ENCODE data around the gene STPG1. TPM values are rescaled to one million over a fixed set of nuclear protein-coding genes. Genes with fewer than 3 reads are reported as not detected.

STPG1 gene
- total RNA-seq, 1 experiment from 2014 or later = 11.8 TPM

DNA sequence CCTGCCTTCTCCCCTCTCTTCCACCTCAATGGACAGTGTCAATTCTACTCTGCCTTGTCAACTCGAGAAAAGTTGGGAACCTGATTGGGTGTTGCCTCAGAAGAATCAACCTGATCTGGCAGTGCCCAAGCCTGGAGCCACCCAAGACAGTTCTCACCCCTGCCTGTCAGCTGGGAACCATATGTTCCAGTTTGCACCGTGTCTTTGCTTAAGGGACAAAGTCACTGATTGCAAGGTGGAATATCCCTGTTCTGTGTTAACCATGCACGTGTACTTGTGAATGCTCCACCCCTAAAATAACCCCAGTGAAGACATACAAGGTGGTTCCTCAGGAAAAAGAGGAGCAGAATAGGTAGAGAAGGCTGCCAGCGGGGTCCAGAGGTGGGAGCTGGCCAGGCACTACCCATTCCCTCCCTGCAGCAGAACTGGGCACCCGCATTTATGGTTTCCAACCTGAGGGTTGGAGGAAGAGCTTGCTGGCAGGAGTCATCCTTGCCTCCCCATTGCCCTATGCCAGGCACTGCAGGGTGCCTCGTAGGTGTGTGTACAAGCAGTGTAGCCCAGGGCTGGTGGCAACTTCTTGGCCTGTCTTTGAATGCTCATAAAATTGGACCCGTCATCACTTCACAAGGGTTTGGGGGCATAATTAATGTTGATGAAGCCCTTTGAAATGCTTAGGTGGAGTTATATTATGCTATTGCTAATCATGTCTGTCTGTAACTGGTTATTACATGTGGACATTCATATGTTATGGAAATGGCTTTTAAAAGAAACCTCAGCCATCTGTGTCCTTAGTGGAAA is 13.4 kb upstream of the STPG1 start:
- DNase-seq (ENCODE audit: low read depth) = no peak

DNA sequence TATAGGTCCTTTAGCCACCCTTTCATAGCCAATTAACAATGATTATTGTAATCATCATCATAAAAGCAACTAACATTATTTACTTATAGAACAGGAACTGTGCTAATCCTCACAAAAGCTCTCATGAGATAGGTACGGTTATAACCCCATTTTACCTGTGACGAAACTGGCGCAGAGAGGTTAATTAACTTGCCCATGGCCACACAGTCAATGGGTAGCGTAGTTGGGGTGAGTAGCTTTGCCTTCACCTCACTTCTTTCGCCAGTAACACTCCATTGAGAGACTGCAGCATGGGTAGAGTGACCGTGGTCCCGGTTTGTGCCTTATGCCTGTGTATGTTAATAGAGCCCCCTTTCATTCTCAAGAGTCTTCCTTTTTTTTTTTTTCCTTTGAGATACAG is 12.3 kb upstream of the STPG1 start:
- DNase-seq (ENCODE audit: low read depth) = no peak

DNA sequence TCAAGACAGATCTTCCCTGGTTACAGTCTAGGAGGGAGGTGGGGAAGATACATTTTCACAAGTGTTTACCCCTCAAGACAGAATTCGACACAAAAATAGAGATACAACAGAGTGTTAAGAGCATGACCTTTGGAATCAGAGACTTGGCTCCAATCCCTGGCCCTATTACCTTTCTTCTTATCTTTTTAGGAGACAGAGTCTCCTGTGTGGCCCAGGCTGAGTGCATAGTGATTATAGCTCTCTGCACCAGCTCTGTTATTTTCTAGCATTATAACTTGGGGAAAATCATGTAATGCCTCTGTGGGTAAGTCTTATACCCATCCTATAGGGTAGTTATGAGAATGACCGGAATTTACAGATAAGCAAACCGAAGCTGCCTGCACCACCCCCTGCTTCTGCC is 11.9 kb upstream of the STPG1 start:
- no peak for DNase-seq (ENCODE audit: low read depth)

DNA sequence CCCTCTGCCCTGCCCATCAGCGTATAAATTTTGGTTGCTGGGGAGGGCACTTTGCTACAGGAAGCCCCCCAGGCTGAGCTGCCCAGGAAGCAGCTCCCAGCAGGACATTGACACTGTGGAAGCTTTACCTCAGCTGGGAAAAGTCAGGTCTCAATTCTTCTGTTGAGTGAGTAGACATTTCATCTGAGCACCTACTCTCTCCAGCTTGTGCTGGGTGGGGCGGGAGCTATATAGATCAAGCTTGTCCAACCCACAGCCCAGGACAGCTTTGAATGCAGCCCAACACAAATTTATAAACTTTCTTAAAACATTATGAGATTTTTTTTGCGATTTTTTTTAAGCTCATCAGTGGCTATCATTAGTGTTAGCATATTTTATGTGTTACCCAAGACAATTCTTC is 11.4 kb upstream of the STPG1 start:
- DNase-seq (ENCODE audit: low read depth) = no peak

DNA sequence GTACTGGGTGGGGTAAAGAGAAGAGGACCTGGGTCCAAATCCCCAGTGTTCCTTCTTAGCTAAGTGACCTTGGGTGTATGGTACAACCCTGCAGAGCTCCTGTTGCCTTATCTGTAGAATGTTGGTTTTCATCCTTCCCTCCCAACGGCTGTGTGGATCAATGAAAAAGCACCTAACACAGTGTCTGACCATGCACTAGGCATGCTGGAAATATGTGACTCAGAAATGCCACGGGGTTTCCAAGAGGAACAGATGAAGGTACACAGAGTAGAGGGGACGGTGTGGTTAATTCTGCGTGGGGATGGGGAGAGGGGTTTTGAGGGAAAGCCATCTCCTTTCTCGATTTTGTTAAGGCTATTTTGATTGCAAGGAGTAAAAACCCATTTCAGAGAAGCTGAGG is 10.6 kb upstream of the STPG1 start:
- DNase-seq (ENCODE audit: low read depth) = no peak

DNA sequence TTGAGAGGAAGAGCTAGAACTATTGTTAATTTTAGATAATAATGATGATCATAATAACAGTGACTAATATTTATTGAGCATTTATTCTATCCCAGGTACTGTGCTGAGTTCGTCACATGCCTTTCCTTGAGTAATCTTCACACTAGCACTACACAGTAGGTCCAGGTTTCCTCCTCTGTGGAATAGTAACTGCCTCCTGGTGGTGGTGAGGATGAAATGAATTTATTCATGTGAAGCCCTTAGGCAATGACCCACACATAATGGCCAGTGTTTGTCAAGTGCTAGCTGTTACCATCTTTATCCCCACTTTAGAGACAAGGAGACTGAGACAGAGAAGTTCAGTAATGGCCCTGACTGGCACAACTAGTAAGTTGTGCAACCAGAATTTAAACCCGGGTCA is 7.9 kb upstream of the STPG1 start:
- DNase-seq (ENCODE audit: low read depth) = peak; percentile 19

DNA sequence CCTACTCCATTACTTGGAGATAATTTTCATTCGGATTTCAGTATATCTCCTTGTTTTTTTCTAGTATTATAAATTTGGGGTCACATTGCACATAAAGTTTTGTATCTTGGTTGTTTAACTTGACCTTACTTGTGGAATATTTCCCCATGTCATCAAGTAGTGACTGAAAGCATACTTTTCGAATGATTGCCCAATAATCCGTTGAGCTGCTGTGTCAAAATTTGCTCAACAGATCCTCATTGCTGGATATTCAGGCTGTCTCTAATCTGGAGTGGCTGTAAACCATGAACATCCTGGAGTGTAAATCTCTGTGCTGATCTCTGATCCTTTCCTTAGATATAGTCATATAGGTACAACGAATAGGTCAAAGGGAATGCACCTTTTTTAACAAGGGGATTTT is 7.0 kb upstream of the STPG1 start:
- DNase-seq (ENCODE audit: low read depth) = no peak

DNA sequence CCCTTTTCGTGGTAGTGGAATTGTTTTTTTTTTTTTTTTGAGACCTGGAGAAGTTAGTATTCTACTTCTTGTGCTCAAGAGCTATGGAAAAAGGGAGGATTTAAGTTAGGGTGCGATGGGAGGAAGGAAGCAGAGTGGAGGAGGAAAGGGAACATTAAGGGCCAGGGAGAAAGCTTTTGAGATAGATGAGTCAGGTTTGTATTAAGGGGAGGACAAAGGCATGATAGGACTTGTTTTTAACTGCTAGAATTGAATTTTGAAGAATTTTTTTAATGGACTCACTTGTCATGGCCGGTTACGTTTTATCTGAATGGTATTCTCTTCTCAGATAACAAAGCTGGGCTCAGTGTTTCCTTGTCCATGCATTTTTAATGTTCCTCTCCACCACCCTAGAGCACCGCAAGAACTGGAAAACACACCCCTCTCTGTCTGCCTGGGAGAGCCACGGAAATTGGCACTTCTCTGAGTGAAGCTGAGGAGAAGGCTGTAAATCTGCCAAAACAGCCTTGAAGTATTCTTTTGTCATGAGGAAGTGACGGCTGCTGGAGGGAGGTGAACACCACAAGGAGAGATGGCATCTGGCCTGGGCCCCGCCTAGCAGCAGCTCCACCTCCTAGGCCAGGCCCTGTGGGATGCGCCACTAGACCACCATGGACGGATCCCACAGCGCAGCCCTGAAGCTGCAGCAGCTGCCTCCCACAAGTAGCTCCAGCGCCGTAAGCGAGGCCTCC is 5.5 kb upstream of the STPG1 start:
- DNase-seq (ENCODE audit: low read depth) = peak; percentile 83

DNA sequence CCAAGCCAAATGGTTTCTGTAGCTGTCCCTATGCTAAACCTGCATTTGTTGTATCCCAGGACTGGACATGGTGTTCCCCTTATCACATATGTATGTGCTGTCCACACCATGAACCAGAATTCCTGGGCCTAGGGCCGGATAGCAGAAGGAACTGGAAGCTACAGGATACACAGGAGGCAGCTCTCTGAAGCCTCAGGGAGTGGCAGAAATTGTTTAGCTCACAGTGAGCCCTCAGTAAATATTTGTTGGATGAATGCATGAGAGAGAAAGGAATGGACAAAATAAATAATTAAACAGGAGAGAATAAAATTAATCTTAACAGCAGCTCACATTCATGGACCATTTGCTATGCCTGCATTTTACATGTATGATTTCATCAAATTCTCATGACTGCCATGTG is 4.1 kb upstream of the STPG1 start:
- DNase-seq (ENCODE audit: low read depth) = peak; percentile 14

DNA sequence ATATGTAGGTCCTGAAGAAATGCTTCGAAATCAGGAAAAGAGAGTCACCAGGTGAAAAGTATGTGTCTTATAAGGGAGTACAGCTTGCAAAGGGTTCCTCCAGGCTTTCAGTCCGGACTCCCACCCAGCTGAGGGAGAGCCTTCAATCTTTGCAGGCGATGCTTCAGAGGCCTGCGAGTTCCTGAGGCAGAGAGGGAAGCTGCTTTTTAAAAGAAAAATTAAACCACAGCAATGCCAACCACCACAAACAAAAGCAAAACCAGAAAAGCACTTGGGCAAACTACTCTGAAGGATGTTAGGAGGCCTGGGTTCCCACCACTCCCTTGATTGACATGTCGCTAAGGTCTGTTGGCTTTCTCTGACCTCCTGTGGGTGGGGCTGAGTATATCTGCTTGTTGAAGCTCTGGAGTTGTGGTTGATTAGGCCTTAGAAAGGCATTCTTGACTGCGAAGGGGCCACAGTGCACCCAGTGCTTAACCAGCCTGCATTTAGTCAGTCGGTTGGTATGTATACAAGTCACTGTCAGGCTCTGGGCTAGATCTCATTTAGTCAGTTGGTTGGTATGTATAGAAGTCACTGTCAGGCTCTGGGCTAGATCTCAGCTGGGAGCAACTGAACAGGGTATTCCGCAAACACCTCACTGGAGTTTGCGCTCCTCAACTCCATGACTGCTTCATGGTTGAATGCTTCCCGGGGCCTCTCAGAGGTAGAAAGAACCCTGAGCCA is 3.2 kb upstream of the STPG1 start:
- DNase-seq (ENCODE audit: low read depth) = peak; percentile 93

DNA sequence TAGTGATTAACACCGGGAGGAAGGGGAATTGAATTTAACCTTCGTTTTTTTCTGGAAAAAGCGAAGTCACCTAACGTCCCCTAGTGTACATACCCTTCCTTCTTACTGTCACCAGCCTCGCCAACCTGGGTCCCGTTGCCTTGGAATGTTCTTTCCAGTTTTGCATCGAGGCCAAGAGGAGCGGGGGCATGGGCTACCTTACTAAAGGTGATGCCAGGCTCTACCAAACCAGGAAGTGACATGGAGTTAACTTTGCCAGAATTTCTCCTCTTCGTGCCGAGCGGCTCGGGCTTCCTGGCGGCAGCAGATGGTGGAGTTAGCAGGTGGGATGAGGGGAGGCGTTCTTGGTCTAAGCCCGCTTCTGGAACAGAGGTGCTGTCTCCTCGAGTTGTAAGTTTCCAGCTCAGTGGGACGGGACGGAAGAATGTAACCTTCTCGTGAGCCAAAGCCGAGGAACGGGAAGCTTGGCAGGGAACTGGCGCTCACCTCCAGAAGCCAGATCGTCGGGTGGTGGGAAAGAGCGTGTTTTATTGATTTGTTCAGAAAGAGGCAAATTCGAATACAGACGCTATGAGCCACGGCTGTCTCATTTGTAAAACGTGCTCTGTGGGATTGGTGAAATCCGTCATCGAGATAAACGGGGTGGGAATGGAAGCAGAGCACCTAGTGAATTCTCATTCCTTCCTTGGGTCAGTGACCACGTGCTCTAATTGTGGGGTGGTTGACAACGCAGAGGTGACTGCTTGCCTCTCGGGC is 2.5 kb upstream of the STPG1 start:
- DNase-seq (ENCODE audit: low read depth) = peak; percentile 15

DNA sequence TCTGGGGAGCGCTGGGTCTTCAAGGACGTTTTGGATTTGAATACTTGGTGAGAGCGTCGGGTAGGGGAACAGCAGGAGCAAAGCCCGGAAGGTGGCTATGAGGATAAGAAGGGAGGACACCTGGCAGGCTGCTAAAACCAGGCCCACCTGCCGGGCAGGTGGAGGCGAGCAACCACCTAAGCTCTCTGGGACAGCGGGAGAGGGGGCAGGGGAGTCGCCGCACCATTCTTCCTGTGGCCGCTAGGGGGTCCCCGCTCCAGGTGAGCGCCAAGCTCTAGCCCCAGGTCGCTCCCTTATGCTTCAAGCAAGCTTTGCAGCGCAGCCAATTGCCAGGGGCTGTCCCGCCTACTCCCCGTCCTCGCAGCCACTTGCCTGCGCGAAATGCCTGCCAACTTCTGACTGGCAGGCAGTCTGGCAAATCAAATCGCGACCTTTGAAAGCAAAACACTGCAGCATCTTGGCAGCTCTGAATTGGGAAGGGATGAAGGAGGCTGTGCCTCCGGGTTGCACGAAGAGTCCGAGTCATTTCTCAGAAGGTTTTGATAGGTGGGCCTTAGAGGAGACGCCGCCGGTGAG is 1.8 kb upstream of the STPG1 start, which contains the start of gene NIPAL3:
NIPAL3 (plus strand) TSS at position 469 of the 576 bp plus-strand sequence. CDS start 3,746 bp downstream, outside the sequence.
- peak; percentile 98 for DNase-seq (ENCODE audit: low read depth)

DNA sequence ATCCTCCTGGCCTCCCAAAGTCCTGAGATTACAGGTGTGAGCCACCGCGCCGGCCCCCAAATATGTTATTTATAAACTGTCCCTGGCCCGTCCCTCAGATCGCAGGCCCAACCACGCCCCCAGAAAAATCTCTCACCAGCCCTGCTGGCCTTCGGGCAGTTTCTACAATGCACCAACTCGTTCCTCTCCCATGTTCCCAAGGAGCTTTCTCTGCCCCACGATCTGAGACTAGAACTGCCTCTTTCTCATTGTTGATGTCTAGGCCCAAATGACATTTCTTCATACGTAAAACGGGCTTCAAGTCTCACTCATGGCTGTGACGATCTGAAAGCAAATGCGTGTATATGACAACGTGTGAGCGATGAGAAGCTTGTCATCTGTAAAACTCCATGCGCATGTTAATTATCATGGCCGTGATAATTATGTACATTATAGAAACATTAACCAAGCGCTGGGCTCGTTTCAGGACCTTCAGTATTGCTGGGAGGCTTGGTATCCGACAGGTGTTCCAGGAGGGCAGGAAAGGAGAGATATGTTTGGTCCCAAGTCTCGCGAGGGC is 1.3 kb upstream of the STPG1 start:
- peak; percentile 18 for DNase-seq (ENCODE audit: low read depth)

DNA sequence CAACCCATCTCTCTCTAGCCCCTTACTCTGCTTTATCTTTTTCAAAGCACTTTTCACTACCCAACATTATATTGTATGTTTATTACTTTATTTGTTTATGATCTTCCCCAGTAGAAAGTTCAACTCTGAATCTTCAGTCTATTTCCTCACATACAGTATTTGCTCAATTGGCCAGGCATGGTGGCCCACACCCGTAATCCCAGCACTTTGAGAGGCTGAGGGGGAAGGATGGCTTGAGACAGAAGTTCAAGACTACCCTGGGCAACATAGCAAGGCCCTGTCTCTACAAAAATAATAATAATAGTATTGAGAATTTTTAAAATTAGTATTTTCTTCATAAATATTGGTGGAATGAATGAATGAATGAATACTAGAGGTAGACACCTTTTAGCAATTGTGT is 1.2 kb downstream of the STPG1 start:
- no peak for DNase-seq (ENCODE audit: low read depth)

DNA sequence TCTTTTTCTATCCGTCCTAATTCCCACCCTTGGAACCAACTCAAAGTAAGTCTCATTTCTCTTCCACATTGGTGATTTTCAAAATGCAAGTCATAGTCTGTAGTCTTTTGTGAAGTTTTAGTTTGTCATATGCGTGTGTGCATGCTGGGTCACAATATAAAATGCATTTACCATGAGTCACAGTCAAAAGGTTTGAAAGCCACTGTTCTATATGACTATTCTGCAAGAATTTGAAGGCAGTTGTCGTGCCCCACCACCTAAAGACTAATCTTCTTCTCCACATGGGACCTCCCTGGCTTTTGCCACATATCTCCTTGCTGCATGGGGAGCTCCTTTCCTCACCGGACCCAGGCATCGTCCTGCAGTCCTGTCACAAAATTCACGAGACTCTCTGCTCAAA is 1.6 kb downstream of the STPG1 start:
- DNase-seq (ENCODE audit: low read depth) = peak; percentile 71

DNA sequence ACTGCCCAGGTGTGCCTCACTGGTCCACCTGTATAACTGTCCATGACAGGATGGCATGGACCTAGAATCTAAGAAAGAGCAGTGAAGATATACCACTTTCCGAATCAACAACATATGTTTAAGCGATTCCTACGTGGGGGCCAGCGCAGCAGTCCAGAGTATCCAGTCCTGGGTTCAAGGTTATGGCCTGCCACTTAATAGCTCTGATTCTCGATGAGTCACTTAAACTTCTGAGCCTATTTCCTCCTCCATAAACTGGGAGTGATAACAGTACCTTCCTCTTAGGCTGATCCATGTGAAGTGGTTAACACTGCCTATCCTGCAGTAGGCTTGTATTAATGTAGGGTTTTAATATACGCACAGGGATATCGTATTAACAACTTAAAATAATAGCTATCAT is 2.8 kb downstream of the STPG1 start:
- no peak for DNase-seq (ENCODE audit: low read depth)

DNA sequence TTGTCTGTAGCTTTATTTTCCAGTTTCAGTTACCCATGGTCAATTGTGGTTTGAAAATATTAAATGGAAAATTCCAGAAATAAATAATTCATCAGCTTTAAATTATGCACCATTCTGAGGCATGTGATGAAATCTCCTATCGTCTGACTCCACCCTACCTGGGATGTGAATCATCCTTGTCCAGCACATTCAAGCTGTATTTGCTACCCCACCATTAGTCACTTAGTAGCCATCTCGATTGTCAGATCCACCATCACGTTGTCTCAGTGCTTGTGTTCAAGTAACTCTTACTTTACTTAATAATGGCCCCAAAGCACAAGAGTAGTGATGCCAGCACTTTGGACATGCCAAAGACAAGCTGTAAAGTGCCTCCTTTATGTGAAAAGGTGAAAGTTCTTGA is 4.0 kb downstream of the STPG1 start:
- peak; percentile 69 for DNase-seq (ENCODE audit: low read depth)

DNA sequence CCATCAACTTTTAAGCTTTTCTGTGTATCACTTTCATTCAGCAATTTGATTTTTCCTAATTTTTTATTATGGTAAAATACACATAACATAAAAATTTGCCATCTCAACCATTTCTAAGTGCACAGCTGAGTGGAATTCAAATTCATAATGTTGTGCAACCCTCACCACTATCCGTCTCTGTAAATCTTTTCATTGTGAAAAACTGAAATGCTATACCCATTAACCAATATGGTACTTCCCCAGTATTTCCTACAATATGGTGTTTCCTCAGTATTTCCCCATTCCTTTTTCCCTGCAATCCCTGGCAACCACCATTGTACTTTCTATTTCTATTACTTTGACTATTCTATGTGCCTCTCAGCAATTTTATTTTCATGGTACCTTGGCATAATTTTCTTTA is 6.8 kb downstream of the STPG1 start:
- no peak for DNase-seq (ENCODE audit: low read depth)

DNA sequence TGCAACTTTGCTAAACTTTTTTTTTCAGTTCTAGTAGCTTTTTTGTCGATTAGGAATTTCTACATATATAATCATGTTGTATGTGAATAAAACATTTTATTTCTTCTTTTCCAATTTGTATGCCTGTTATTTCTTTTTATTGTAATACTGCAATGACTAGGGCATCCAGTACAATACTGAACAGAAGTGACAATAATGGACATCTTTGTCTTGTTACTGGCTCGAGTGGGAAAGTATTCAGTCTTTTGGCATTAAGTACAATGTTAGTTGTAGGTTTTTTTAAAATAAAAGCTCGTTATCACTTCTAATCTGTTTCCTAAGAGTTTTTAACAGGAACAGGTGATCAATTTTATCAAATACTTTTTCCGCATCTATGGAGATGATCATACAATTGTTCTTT is 9.8 kb downstream of the STPG1 start:
- no peak for DNase-seq (ENCODE audit: low read depth)

DNA sequence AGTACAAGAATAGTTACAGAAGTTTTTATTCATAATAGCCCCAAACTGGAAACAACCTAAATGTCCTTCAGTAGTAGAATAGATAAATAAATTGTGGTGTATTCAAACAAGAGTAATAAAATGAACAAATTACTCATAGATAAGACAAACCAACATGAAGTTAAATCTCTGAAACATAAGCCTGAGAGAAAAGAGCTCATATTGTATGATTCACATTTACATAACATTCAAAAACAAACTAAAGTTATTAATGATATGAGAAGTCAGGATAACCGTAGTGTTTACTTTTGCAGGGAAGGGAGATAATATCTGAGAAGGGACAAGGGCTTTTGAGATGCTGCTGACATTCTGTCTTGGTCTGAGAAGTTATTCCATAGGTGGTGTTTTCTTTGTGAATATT is 13.5 kb downstream of the STPG1 start:
- no peak for DNase-seq (ENCODE audit: low read depth)

DNA sequence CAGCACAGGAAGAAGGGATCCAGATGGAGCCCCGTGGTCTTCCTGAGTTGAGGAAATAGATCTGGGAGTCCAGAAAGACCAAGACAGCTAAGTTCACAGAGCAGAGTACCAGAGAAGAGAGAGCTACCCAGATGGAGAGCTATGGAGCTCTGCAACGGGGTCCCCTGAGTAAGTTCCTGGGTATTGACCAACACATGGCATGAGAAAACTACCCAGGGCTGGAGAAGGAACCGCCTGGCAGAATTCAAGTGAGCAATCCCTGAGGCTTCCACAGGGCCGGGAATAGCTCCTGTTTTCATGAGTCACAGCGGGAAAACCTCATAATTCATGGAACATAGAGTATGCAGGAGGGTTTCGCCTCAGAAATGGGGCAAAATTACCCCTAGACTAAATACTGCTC is 19.7 kb downstream of the STPG1 start:
- DNase-seq (ENCODE audit: low read depth) = peak; percentile 87

Data from RPMI7951 (cell line).